ENCODE data around the gene DAB2IP.

DAB2IP gene

GRCh38 chr9:121744687-121745395 lies 93.4 kb downstream of the DAB2IP start:
- no peak for DNase-seq (ENCODE audit: low read depth)

GRCh38 chr9:121745396-121745695 lies 93.9 kb downstream of the DAB2IP start:
- DNase-seq (ENCODE audit: low read depth) = no peak

- no peak for DNase-seq (ENCODE audit: low read depth)
Observed at GRCh38 chr9:121746411-121746810, 95.0 kb downstream of the DAB2IP start.

- no peak for DNase-seq (ENCODE audit: low read depth)
Observed at GRCh38 chr9:121746866-121747265, 95.4 kb downstream of the DAB2IP start.

- DNase-seq (ENCODE audit: low read depth) = no peak
Observed at GRCh38 chr9:121748074-121748473, 96.6 kb downstream of the DAB2IP start.

- DNase-seq (ENCODE audit: low read depth) = no peak
Observed at GRCh38 chr9:121748727-121749423, 97.4 kb downstream of the DAB2IP start.

GRCh38 chr9:121749614-121750013 lies 98.2 kb downstream of the DAB2IP start:
- no peak for DNase-seq (ENCODE audit: low read depth)

- no peak for DNase-seq (ENCODE audit: low read depth)
Observed at GRCh38 chr9:121750259-121750714, 98.9 kb downstream of the DAB2IP start.

GRCh38 chr9:121750715-121751623 lies 99.5 kb downstream of the DAB2IP start:
- no peak for DNase-seq (ENCODE audit: low read depth)

- no peak for DNase-seq (ENCODE audit: low read depth)
Observed at GRCh38 chr9:121751686-121752445, 100.4 kb downstream of the DAB2IP start.

GRCh38 chr9:121752929-121753328 lies 101.5 kb downstream of the DAB2IP start:
- no peak for DNase-seq (ENCODE audit: low read depth)

GRCh38 chr9:121753802-121754654 lies 102.6 kb downstream of the DAB2IP start:
- no peak for DNase-seq (ENCODE audit: low read depth)

- no peak for DNase-seq (ENCODE audit: low read depth)
Observed at GRCh38 chr9:121754655-121755436, 103.4 kb downstream of the DAB2IP start.

GRCh38 chr9:121755581-121755980 lies 104.1 kb downstream of the DAB2IP start:
- no peak for DNase-seq (ENCODE audit: low read depth)

- no peak for DNase-seq (ENCODE audit: low read depth)
Observed at GRCh38 chr9:121756474-121757280, 105.2 kb downstream of the DAB2IP start.

GRCh38 chr9:121757281-121757585 lies 105.8 kb downstream of the DAB2IP start:
- DNase-seq (ENCODE audit: low read depth) = no peak

- DNase-seq (ENCODE audit: low read depth) = no peak
Observed at GRCh38 chr9:121758693-121759092, 107.3 kb downstream of the DAB2IP start.

GRCh38 chr9:121759996-121760395 lies 108.6 kb downstream of the DAB2IP start:
- DNase-seq (ENCODE audit: low read depth) = no peak

GRCh38 chr9:121760571-121760970 lies 109.1 kb downstream of the DAB2IP start:
- DNase-seq (ENCODE audit: low read depth) = no peak

GRCh38 chr9:121763131-121763530 lies 111.7 kb downstream of the DAB2IP start:
- DNase-seq (ENCODE audit: low read depth) = no peak

Data from activated T-cell treated with anti-CD3 and anti-CD28 coated beads for 48 hours (primary cell).